Cardiac muscle cell (in vitro differentiated cells and primary cell): ENCODE results near the gene NRXN2. TPM values are rescaled to one million over a fixed set of nuclear protein-coding genes. Genes with fewer than 3 reads are reported as not detected.

Experiments used
- DNase-seq, 2 donors: peaks; one replicate each; pipeline versions ENCODE4 v3.0.0 to v3.0.0-alpha.2; 2010 to 2017; ENCODE audit warnings: low read depth in 1 of 2, low spot score in 1 of 2
- H3K27ac ChIP-seq: fragments of 200-600 bp; sonication (generic); 2 replicates; pipeline ENCODE4 v1.5.1; 2016
- H3K27me3 ChIP-seq: fragments of 200-600 bp; sonication (generic); 2 replicates; pipeline ENCODE4 v1.6.0; 2016; ENCODE audit warnings: control low read depth
- H3K36me3 ChIP-seq: fragments of 200-600 bp; sonication (generic); 2 replicates; pipeline ENCODE4 v1.5.1; 2016; ENCODE audit warnings: control low read depth
- H3K4me1 ChIP-seq: fragments of 200-600 bp; sonication (generic); 2 replicates; pipeline ENCODE4 v1.8.1; 2017; ENCODE audit warnings: low read depth, mild to moderate bottlenecking, mixed run types
- H3K4me3 ChIP-seq: fragments of 200-600 bp; sonication (generic); 2 replicates; pipeline ENCODE4 v1.5.1; 2016; ENCODE audit warnings: mild to moderate bottlenecking
- H3K9me3 ChIP-seq: fragments of 200-600 bp; sonication (generic); 2 replicates; pipeline ENCODE4 v1.5.1; 2017; ENCODE audit warnings: low read depth, mild to moderate bottlenecking, control low read depth
- polyA plus RNA-seq: library from polyadenylated mRNA; unstranded; fragments of >200 nt; fragmentation: Nextera tagmentation; extraction: Ambion mirVana; gene quantifications from 2 replicates; pipeline ENCODE4 v1.2.1, GENCODE V29; 2016
- total RNA-seq: library from RNA; depleted of rRNA; stranded (reverse); fragments of >200 nt; gene quantifications from 2 replicates; pipeline ENCODE4 v1.2.3, GENCODE V29; 2016
- TF ChIP-seq, protein P1 (sequence below): IDR thresholded peaks from 2 replicates; pipeline ENCODE4 v1.5.1; 2012; ENCODE audit warnings: low read depth, mild to moderate bottlenecking, low read length

NRXN2 gene
- total and polyA plus RNA-seq, 2 experiments from 2014 or later: 1.2 to 1.3 TPM

DNA sequence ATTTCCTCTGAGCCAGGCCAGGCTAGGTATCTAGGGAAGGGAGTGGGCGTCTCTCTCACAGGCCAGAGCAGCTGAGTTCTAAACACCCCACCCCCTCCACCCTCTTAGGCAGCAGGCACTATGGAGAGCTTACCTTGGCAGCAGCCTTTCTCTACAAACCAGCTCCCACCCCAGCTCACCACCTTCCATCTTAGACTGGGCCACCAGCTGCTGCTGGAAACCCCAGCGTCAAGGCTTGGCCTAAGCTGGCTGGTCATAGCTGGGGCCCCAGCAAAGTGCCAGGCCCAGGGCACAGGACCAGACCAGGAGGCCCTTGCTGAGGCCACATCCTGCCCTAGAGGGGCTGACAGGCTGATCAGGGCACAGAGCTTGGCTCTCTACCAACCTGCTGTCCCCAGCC is 111.8 kb downstream of the NRXN2 start:
- H3K9me3 ChIP-seq: no peaks in the 10 kb centered on the region
- H3K4me3 ChIP-seq: no peak overlapping the region
- TF ChIP-seq, protein P1, sequence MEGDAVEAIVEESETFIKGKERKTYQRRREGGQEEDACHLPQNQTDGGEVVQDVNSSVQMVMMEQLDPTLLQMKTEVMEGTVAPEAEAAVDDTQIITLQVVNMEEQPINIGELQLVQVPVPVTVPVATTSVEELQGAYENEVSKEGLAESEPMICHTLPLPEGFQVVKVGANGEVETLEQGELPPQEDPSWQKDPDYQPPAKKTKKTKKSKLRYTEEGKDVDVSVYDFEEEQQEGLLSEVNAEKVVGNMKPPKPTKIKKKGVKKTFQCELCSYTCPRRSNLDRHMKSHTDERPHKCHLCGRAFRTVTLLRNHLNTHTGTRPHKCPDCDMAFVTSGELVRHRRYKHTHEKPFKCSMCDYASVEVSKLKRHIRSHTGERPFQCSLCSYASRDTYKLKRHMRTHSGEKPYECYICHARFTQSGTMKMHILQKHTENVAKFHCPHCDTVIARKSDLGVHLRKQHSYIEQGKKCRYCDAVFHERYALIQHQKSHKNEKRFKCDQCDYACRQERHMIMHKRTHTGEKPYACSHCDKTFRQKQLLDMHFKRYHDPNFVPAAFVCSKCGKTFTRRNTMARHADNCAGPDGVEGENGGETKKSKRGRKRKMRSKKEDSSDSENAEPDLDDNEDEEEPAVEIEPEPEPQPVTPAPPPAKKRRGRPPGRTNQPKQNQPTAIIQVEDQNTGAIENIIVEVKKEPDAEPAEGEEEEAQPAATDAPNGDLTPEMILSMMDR: no peak
- H3K27me3 ChIP-seq: no peaks in the 10 kb centered on the region
- H3K4me1 ChIP-seq: no peaks in the 10 kb centered on the region
- H3K36me3 ChIP-seq: no peaks in the 10 kb centered on the region
- no peak overlapping the region for H3K27ac ChIP-seq
- no peak for DNase-seq

DNA sequence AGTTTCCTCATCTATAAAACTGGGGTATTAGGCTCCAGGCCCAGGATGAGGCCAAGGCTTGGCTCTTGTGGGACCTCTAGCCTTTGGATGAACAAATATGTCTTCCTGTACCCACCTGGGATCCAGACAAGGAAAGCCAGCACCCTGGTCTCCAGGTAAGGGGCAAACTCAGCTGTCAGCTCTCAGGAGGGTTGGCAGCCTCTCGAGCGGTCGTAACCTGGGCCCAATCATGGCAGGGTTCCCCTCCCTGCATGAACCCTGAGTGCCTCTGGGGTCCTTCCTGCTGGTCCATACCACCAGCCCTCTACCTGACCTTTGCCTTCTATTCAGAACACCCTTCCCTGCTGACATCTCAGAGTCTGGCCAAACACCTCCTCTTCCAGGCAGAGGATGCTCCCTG is 112.4 kb downstream of the NRXN2 start:
- Histone ChIP-seq H3K27ac (no peak overlapping the region), H3K27me3 (no peaks in the 10 kb centered on the region), H3K9me3 (no peaks in the 10 kb centered on the region), H3K4me3 (no peak overlapping the region), H3K36me3 (no peaks in the 10 kb centered on the region), H3K4me1 (no peaks in the 10 kb centered on the region)
- TF ChIP-seq, protein P1: no peak
- DNase-seq: no peak

DNA sequence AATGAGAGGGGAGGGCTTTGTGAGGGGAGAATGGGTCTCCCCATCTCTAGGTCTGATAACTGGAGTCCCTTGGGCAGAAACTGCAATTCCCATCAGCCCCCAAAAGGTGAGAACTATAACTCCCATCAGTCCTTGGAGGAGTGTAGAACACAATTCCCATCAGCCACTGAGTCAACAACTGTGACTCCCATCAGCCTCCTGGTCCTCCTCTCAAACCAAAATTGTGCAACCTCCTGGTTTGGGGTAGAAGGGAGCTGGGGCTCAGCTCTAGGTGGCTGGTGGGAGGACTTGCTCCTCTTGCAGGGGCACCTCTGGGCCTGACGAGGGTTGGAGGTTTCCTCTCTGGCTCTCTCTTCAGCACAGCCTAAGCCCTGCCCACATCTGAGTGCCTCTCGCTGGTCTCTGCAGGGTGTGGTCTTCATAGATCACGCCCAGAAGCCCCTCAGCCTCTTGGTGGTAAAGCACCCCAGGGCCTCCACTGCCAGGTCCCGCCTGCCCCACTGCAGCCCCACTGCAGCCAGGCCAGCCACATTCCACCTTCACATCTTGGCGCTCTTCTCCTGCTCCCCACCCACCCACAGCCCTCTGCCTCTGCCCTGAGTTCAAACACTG is 113.5 kb downstream of the NRXN2 start:
- no peaks in the 10 kb centered on the region for H3K4me1 ChIP-seq
- TF ChIP-seq, protein P1: no peak
- H3K27me3 ChIP-seq: no peaks in the 10 kb centered on the region
- H3K4me3 ChIP-seq: no peak overlapping the region
- no peak for DNase-seq
- no peaks in the 10 kb centered on the region for H3K36me3 ChIP-seq
- no peak overlapping the region for H3K27ac ChIP-seq
- no peaks in the 10 kb centered on the region for H3K9me3 ChIP-seq

DNA sequence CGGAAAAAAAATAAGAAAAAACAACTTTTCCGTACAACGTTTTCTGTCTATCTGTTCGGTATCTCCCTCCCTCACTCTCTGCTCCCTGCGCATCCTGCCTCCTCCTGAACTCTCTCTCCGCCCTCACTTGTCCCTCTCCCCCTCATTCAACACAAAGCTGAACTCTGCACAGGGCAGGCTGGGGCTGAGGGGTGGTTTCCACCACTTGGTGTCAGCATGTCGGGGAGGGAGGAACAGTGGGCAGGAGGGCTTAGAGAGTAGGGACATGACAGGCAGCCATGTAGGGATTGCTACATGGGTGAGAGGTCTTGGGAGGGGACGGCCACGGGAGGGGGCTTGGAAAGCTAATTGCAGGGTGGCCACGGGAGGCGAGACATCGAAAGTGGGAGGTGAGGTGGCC is 114.4 kb downstream of the NRXN2 start:
- H3K4me3 ChIP-seq: no peak overlapping the region
- no peak overlapping the region for H3K27ac ChIP-seq
- H3K27me3 ChIP-seq: no peaks in the 10 kb centered on the region
- no peak for DNase-seq
- H3K9me3 ChIP-seq: no peaks in the 10 kb centered on the region
- H3K36me3 ChIP-seq: no peaks in the 10 kb centered on the region
- no peaks in the 10 kb centered on the region for H3K4me1 ChIP-seq
- TF ChIP-seq, protein P1: no peak

DNA sequence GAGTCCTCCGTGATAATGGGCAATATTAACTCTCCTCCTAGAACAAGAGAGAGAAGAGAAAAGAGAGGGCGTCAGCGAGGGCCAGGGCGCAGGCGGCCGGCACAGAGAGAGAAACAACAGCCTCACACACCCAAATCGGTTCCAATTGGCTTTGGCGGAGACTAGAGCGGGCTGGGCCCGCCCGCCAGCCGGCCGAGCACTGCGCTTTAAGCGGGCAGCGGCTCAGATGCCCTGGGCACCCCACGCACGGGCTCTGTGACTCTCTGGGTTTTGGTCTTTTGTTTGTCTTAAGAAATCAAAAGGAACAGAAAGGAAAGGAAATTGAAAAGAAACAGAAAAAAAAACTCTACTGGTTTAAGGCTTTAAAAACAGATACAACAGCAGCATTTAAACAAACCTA is 115.0 kb downstream of the NRXN2 start:
- H3K27me3 ChIP-seq: no peaks in the 10 kb centered on the region
- no peak overlapping the region for H3K27ac ChIP-seq
- TF ChIP-seq, protein P1: no peak
- no peaks in the 10 kb centered on the region for H3K36me3 ChIP-seq
- no peaks in the 10 kb centered on the region for H3K9me3 ChIP-seq
- no peaks in the 10 kb centered on the region for H3K4me1 ChIP-seq
- H3K4me3 ChIP-seq: no peak overlapping the region
- DNase-seq: peak in 1 of 2 donors; percentile 59
